GM21825 (cell line): ENCODE results near the gene SSBP2.
"Not testable (repeated sequence)": the region's sequence is repeated elsewhere in the genome, so short reads cannot be mapped to it uniquely, and the experiment has no call there.

Experiments
- ATAC-seq: cut with Tn5 transposase; IDR thresholded peaks from one replicate; pipeline ENCODE4 v1.9.1; 2021; ENCODE audit warnings: mild to moderate bottlenecking, moderate library complexity; ENCODE audit not compliant: unreplicated experiment

The SSBP2 gene

GRCh38 chr5:81675420-81675819 lies 75.5 kb downstream of the SSBP2 start:
- ATAC-seq, result no peak

GRCh38 chr5:81665795-81666194 lies 85.1 kb downstream of the SSBP2 start:
- no peak for ATAC-seq

GRCh38 chr5:81660624-81661023 lies 90.3 kb downstream of the SSBP2 start:
- not testable (repeated sequence) for ATAC-seq

- no peak for ATAC-seq
These were observed 93.5 kb downstream of the SSBP2 start for GRCh38 chr5:81657386-81657785.

GRCh38 chr5:81656783-81657182 lies 94.1 kb downstream of the SSBP2 start:
- ATAC-seq, result no peak

- ATAC-seq, result no peak
These were observed 99.9 kb downstream of the SSBP2 start for GRCh38 chr5:81650987-81651386.

- no peak for ATAC-seq
These were observed 104.4 kb downstream of the SSBP2 start for GRCh38 chr5:81646469-81646995.

GRCh38 chr5:81642210-81642609 lies 108.7 kb downstream of the SSBP2 start:
- no peak for ATAC-seq

- ATAC-seq, result no peak
These were observed 111.3 kb downstream of the SSBP2 start for GRCh38 chr5:81639556-81639955.

- ATAC-seq, result no peak
These were observed 112.4 kb downstream of the SSBP2 start for GRCh38 chr5:81638471-81638870.

GRCh38 chr5:81633891-81634290 lies 117.0 kb downstream of the SSBP2 start:
- no peak for ATAC-seq

GRCh38 chr5:81633471-81633870 lies 117.4 kb downstream of the SSBP2 start:
- no peak for ATAC-seq

GRCh38 chr5:81632679-81633078 lies 118.2 kb downstream of the SSBP2 start:
- ATAC-seq, result no peak

GRCh38 chr5:81631621-81632020 lies 119.3 kb downstream of the SSBP2 start:
- no peak for ATAC-seq

- peak; percentile 80 for ATAC-seq
These were observed 119.8 kb downstream of the SSBP2 start for GRCh38 chr5:81631124-81631523.

- no peak for ATAC-seq
These were observed 120.2 kb downstream of the SSBP2 start for GRCh38 chr5:81630684-81631083.

GRCh38 chr5:81629986-81630385 lies 120.9 kb downstream of the SSBP2 start:
- no peak for ATAC-seq

- not testable (repeated sequence) for ATAC-seq
These were observed 122.8 kb downstream of the SSBP2 start for GRCh38 chr5:81628061-81628460.

- no peak for ATAC-seq
These were observed 124.4 kb downstream of the SSBP2 start for GRCh38 chr5:81626524-81626923.

- no peak for ATAC-seq
These were observed 141.0 kb downstream of the SSBP2 start for GRCh38 chr5:81609810-81610375.

GRCh38 chr5:81608976-81609375 lies 141.9 kb downstream of the SSBP2 start:
- ATAC-seq, result no peak

GRCh38 chr5:81607693-81608092 lies 143.2 kb downstream of the SSBP2 start:
- no peak for ATAC-seq

GRCh38 chr5:81606150-81606549 lies 144.7 kb downstream of the SSBP2 start:
- no peak for ATAC-seq
